Nephron (organoid): ENCODE measurements around the gene VPS45.
"Not testable (repeated sequence)": the region's sequence is repeated elsewhere in the genome, so short reads cannot be mapped to it uniquely, and the experiment has no call there.

Experiments
- H3K27ac Mint-ChIP-seq, 3 experiments: 2 replicates each; pipeline ENCODE4 v1.8.0; 2020; ENCODE audit warnings: mixed read lengths in 3 of 3, mild to moderate bottlenecking in 2 of 3, moderate library complexity in 1 of 3
- H3K27me3 Mint-ChIP-seq: 2 replicates; pipeline ENCODE4 v1.8.0; 2021; ENCODE audit warnings: low read depth, mild to moderate bottlenecking, moderate library complexity, mixed read lengths
- H3K36me3 Mint-ChIP-seq: 2 replicates; pipeline ENCODE4 v1.8.0; 2020; ENCODE audit warnings: low read depth, mixed read lengths
- H3K4me1 Mint-ChIP-seq: 2 replicates; pipeline ENCODE4 v1.8.0; 2020; ENCODE audit warnings: mixed read lengths
- H3K4me3 Mint-ChIP-seq, 3 experiments: 2 replicates each; pipeline ENCODE4 v1.8.0; 2020; ENCODE audit warnings: mild to moderate bottlenecking in 3 of 3, mixed read lengths in 3 of 3, moderate library complexity in 2 of 3
- H3K9me3 Mint-ChIP-seq: 2 replicates; pipeline ENCODE4 v1.8.0; 2020; ENCODE audit warnings: mixed read lengths
- TF ChIP-seq, protein P1 (sequence below), 3 experiments: fragments of 200-600 bp; sonication (generic); IDR thresholded peaks; one replicate each; pipeline ENCODE4 v1.5.0; 2021; ENCODE audit warnings: antibody characterized with exemption in 3 of 3; ENCODE audit not compliant: unreplicated experiment in 3 of 3

Gene VPS45

DNA sequence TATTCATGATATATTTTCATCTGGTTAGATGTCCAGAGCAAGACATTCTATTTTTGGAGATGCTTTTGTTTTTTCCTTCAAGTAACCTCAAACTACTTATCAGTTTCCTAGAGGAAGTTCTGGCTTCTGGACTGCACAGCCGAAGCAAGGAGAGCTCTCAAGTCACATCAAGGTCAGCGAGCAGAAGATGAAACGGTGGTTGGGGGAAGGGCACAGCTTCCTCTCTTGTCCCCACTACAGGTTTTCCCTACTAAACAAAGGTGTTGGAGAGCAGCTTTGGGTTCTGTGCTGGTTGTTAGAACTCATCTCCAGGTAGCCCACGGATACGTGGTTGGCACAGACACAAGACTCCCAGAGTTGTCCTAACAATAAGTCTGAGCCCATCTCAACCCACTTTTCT is 77.0 kb downstream of the VPS45 start:
- Mint-ChIP-seq H3K27ac (peak overlapping the region in 2 of 3 experiments; percentile 6 to 71), H3K4me3 (no peak overlapping the region), H3K27me3 (no peaks in the 10 kb centered on the region), H3K36me3 (peaks cover 3% of the 10 kb centered on the region), H3K4me1 (peaks cover 56% of the 10 kb centered on the region), H3K9me3 (no peaks in the 10 kb centered on the region)
- TF ChIP-seq, protein P1, sequence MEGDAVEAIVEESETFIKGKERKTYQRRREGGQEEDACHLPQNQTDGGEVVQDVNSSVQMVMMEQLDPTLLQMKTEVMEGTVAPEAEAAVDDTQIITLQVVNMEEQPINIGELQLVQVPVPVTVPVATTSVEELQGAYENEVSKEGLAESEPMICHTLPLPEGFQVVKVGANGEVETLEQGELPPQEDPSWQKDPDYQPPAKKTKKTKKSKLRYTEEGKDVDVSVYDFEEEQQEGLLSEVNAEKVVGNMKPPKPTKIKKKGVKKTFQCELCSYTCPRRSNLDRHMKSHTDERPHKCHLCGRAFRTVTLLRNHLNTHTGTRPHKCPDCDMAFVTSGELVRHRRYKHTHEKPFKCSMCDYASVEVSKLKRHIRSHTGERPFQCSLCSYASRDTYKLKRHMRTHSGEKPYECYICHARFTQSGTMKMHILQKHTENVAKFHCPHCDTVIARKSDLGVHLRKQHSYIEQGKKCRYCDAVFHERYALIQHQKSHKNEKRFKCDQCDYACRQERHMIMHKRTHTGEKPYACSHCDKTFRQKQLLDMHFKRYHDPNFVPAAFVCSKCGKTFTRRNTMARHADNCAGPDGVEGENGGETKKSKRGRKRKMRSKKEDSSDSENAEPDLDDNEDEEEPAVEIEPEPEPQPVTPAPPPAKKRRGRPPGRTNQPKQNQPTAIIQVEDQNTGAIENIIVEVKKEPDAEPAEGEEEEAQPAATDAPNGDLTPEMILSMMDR (IDR thresholded peaks at IDR 0.05; ENCODE audit: unreplicated experiment in 3 of 3): no peak

DNA sequence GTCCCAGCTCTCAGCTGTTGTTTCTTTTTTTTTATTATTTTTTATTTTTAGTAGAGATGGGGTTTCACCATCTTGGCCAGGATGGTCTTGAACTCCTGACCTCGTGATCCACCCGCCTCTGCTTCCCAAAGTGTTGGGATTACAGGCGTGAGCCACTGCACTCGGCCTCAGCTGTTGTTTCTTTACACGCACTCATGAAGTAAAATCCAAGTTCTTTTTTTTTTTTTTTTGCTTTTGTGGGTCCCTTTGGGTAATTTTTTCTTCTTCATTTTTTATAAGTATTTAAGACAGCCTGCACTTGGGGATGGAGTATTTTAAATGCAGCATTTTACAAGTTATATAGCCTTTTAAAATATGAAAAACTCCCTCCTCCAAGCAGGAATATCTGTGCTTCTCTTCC is 78.4 kb downstream of the VPS45 start:
- not testable (repeated sequence) for H3K4me3 Mint-ChIP-seq, H3K36me3 Mint-ChIP-seq, H3K27me3 Mint-ChIP-seq, H3K9me3 Mint-ChIP-seq
- H3K27ac Mint-ChIP-seq: peak overlapping the region in 1 of 3 experiments; percentile 93
- H3K4me1 Mint-ChIP-seq: peaks cover 53% of the 10 kb centered on the region

DNA sequence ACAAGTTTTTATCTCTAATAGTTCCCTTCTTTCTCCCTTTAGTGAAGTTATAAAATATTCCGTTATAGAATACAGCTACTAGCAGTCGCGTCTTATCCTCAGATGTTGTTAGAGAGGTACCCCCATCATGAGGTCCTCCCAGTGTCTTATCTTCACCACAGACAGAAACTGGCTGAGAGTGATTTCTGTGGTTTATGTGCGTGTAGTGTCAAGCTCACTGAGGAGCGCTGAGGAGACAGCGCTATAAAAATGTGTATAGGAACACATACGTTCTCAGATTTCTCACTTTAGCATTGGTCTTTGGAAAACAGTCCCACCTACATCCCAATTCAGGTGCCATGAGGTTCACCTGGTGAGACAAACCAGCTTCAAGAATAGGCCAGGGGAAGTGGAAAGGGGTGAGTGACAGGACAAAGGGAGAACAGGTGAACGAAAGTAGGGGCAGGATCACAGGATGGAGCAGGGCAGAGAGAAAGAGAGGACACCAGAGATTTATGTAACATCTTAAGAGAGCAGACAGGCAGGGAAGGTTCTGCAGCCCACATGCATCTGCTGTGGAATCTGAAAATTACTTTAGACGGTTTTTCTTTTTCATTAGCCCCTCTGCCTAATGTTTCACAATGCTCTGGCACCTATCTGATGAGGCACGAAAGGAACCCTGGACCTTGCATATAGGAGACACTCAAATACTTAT is 79.4 kb downstream of the VPS45 start:
- TF ChIP-seq, protein P1 (IDR thresholded peaks at IDR 0.05; ENCODE audit: unreplicated experiment in 3 of 3): no peak
- H3K4me1 Mint-ChIP-seq: peaks cover 59% of the 10 kb centered on the region
- H3K9me3 Mint-ChIP-seq: no peaks in the 10 kb centered on the region
- H3K27me3 Mint-ChIP-seq: no peaks in the 10 kb centered on the region
- H3K36me3 Mint-ChIP-seq: peaks cover 9% of the 10 kb centered on the region
- H3K4me3 Mint-ChIP-seq: peak overlapping the region; percentile 60 to 83 (median 73)
- H3K27ac Mint-ChIP-seq: peak overlapping the region; percentile 30 to 93 (median 86)

DNA sequence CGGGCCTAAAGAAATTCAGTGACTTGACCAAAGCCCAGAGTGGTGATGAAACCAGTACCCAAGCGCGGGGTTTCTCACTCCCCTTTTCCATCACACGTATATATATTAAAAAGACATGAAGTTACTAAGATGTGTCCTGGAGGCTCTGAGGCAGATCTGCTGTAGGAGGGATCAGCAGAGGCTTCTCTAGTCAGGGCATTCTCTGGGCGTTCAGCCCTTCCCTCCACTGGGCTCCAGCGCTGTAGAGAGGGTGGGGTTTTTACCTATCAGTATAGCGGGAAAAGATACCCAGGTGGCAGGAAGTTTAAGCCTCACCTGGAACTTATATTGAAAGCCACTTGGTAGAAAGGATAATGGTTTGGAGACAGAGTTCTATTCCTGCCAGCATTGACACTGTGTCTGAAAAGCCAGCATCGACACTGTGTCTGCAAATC is 81.3 kb downstream of the VPS45 start:
- Mint-ChIP-seq H3K27me3 (no peaks in the 10 kb centered on the region), H3K9me3 (no peaks in the 10 kb centered on the region), H3K4me3 (peak overlapping the region; percentile 94 to 98 (median 98)), H3K36me3 (peaks cover 23% of the 10 kb centered on the region), H3K27ac (peak overlapping the region; percentile 93 to 99 (median 98)), H3K4me1 (peaks cover 72% of the 10 kb centered on the region)
- TF ChIP-seq, protein P1 (IDR thresholded peaks at IDR 0.05; ENCODE audit: unreplicated experiment in 3 of 3): no peak

DNA sequence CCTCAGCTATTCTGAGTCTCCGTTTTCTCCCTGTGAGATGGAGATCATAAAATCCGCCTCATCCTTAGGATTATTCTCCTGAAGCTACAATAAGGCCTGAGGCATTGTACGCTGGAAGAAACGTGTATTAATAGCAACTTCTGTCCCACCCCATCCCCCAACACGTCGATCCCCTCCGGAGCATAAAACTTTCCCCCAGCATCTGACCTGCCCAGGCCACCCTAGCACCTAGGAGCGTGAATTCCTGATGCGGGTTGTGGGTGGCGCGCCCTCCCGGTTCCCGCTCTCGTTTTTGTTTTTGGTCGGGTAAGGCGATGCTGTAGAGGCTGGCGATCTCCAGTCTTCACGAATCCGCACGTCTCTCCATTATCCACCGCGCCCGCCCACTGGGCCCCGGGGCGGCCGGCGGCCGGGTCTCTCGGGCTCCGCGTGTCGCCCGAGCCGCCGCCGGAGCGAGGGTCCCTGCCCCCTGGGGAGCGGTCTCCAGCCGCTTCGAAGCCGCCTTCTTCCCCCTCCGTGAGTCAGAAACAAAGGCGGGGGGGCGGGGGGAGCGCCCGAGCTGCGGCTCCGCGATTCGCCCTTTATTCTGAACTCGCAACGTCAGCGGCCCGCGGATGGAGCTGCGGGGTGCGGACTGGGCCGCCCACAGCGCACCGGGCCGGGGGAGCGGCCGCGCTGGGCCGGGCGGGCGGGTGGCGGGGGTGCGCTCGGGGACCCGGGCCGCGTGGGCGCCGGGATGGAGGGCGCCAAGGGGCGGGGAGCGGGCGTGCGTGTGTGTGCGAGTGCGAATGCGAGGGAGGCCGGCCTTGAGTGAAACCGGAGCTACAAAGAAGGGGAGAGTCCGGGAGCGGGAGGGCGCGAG is 81.9 kb downstream of the VPS45 start, which contains the start of gene PLEKHO1:
Gene PLEKHO1 (plus strand): TSS at position 646 of the 862 bp plus-strand sequence. CDS start 342 bp downstream, outside the sequence.
- Mint-ChIP-seq H3K36me3 (peaks cover 28% of the 10 kb centered on the region), H3K4me1 (peaks cover 72% of the 10 kb centered on the region), H3K4me3 (peak within 1 kb of the TSS; percentile 98 to 99 (median 98)), H3K27me3 (no peaks in the 10 kb centered on the region), H3K9me3 (no peaks in the 10 kb centered on the region), H3K27ac (peak within 1 kb of the TSS; percentile 93 to 99 (median 98))
- TF ChIP-seq, protein P1 (IDR thresholded peaks at IDR 0.05; ENCODE audit: unreplicated experiment in 3 of 3): no peak
